SU-DHL-6 (cell line): ENCODE data around the gene DCDC2.

Experiments used
- CTCF ChIP-seq: fragments of 200-600 bp; sonication (generic); IDR thresholded peaks from one replicate; pipeline ENCODE4 v1.5.1; 2017; ENCODE audit warnings: antibody characterized with exemption, mild to moderate bottlenecking, low read length, moderate library complexity; ENCODE audit not compliant: insufficient read depth, poor library complexity, severe bottlenecking
- EZH2phosphoT487 ChIP-seq: fragments of 200-600 bp; sonication (generic), shearing (Covaris generic); conservative IDR thresholded peaks from 2 replicates; pipeline ENCODE4 v1.6.1; 2018; ENCODE audit warnings: mild to moderate bottlenecking, antibody characterized with exemption, low read length, moderate library complexity, mixed read lengths

GRCh38 chr6:24146871-24147270 lies 211.0 kb downstream of the DCDC2 start:
- TF ChIP-seq CTCF (no peak), EZH2phosphoT487 (no peak)
